ENCODE data around the gene ATP11B. TPM values are rescaled to one million over a fixed set of nuclear protein-coding genes. Genes with fewer than 3 reads are reported as not detected.

ATP11B gene
- total RNA-seq (2014; rRNA removed; shearing (Covaris generic)) (24.7 and 30.6 TPM in 2 replicates), polyA plus RNA-seq (2016; fragmentation: Nextera tagmentation; extraction: Ambion mirVana) (5.8 and 6.0 TPM in 2 replicates)
- long read RNA-seq: 0 reads

DNA sequence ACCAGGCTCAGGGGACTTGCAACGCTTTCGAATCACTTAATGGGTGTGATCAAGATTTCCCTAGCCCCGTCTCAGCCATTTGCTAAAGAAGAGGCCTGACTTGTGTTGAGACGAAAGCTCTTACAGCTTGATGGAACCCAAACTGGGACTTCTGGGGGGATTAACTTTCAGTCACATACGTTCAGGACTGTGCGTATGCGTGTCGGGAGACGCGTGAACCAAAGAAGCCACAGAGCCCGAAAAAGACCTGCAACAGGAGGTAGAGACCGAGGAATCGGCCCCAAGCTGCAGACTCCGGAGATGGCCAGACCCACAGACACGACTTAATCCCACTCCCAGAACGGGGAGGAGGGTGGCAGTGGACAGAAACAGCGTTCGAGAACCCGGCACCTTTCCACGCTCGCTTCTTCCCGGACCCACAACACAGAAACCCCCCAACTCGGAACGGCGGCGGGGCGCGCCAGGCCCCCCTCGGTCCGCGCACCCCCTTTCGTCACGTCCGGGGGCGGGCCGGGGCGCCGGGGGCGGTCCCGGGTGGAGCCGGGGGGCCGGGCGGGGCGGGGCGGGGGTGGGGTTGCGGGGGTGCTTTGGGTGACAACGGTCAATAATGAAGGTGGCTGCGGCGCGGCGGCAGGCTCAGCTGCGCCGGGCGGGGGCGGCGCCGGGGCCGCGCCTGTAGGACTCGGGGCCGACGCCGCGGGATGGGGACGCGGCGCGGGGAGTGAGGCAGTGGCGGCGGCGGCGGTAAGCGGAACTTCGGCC is at the start of gene ATP11B:
TSS of gene ATP11B (plus strand) at position 604 of the 762 bp plus-strand sequence. CDS start 256 bp downstream, outside the sequence.
- Histone ChIP-seq H3K27me3 (ENCODE audit: insufficient read depth) (peaks cover 17% of the 10 kb centered on the region), H3K4me1 (ENCODE audit: insufficient read depth) (peaks cover 8% of the 10 kb centered on the region), H3K4me2 (peak within 1 kb of the TSS; percentile 95), H3K9me2 (ENCODE audit: insufficient read depth) (no peaks in the 10 kb centered on the region), H4K20me1 (replicated peaks; ENCODE audit: insufficient read depth) (no peaks in the 10 kb centered on the region), H3K36me3 (ENCODE audit: insufficient read depth) (no peaks in the 10 kb centered on the region), H2AFZ (peak within 1 kb of the TSS; percentile 98), H3K4me3 (peak within 1 kb of the TSS; percentile 93), H3K79me2 (replicated peaks; ENCODE audit: insufficient read depth) (peaks cover 18% of the 10 kb centered on the region), H3F3A (replicated peaks; ENCODE audit: low read depth) (no peaks in the 10 kb centered on the region), H3K27ac (ENCODE audit: low read depth) (peak within 1 kb of the TSS; percentile 33; the same call in 1 of the 2 replicates)
- Mint-ChIP-seq H3K4me1 (peaks cover 13% of the 10 kb centered on the region), H3K27ac (peak within 1 kb of the TSS; percentile 87), H3K27me3 (ENCODE audit: insufficient read depth, low read depth, poor library complexity) (peaks cover 11% of the 10 kb centered on the region), H3K9me3 (no peaks in the 10 kb centered on the region), H3K36me3 (ENCODE audit: low read depth) (no peaks in the 10 kb centered on the region), H3K4me3 (peak within 1 kb of the TSS; percentile 96)
- ATAC-seq (peak; percentile 74), DNase-seq (ENCODE audit: low spot score) (peak; percentile 72)
- TF ChIP-seq ZNF331 (CRISPR knock-in tag; IDR thresholded peaks at IDR 0.05; ENCODE audit: low read depth) (no peak), JUNB (IDR thresholded peaks at IDR 0.05; ENCODE audit: unreplicated experiment) (no peak), EZH2 (IDR thresholded peaks at IDR 0.05; ENCODE audit: low read depth, unreplicated experiment) (no peak), CREB1 (CRISPR knock-in tag; IDR thresholded peaks at IDR 0.05; ENCODE audit: low read depth) (peak; percentile 86), POLR2AphosphoS5 (IDR thresholded peaks at IDR 0.05; ENCODE audit: low read depth) (peak; percentile 94)
- TF ChIP-seq, protein P1, sequence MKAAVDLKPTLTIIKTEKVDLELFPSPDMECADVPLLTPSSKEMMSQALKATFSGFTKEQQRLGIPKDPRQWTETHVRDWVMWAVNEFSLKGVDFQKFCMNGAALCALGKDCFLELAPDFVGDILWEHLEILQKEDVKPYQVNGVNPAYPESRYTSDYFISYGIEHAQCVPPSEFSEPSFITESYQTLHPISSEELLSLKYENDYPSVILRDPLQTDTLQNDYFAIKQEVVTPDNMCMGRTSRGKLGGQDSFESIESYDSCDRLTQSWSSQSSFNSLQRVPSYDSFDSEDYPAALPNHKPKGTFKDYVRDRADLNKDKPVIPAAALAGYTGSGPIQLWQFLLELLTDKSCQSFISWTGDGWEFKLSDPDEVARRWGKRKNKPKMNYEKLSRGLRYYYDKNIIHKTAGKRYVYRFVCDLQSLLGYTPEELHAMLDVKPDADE (IDR thresholded peaks at IDR 0.05): no peak

DNA sequence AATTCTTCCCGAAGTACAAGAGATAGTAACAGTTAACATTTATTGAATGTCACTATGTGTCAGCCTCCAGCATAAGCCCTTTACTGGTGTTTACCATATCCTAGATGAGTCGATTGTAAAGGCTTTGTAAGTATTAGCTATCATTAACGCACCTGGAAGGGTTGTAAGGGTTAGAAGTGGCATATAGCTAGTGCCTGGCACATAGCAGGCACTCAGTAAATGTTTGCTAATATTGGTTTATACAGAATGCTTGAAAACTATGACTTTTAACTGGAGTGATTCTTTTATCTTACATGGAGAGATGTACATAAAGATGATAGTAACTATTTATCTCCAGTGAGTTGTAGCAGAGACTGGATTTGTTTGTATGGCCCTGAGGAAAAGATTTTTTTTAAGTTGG is 46.3 kb upstream of the ATP11B start:
- H3K79me2 ChIP-seq (replicated peaks; ENCODE audit: insufficient read depth): no peaks in the 10 kb centered on the region
- H3F3A ChIP-seq (replicated peaks; ENCODE audit: low read depth): no peaks in the 10 kb centered on the region
- H3K36me3 Mint-ChIP-seq (ENCODE audit: low read depth): no peaks in the 10 kb centered on the region

More for the DNA sequence above, 46.3 kb upstream of the ATP11B start:
- Mint-ChIP-seq H3K27me3 (ENCODE audit: insufficient read depth, low read depth, poor library complexity) (peaks cover 2% of the 10 kb centered on the region), H3K4me3 (no peak overlapping the region), H3K27ac (no peak overlapping the region; the same call in 1 of the 2 replicates), H3K4me1 (no peaks in the 10 kb centered on the region), H3K9me3 (no peaks in the 10 kb centered on the region)
- no peaks in the 10 kb centered on the region for H3K4me1 ChIP-seq (ENCODE audit: insufficient read depth)
- peak; percentile 12 for DNase-seq (ENCODE audit: low spot score)
- ATAC-seq: no peak
- no peak overlapping the region for H3K4me3 ChIP-seq
- H3K27me3 ChIP-seq (ENCODE audit: insufficient read depth): no peaks in the 10 kb centered on the region
- no peaks in the 10 kb centered on the region for H3K9me2 ChIP-seq (ENCODE audit: insufficient read depth)
- no peaks in the 10 kb centered on the region for H3K36me3 ChIP-seq (ENCODE audit: insufficient read depth)
- no peaks in the 10 kb centered on the region for H4K20me1 ChIP-seq (replicated peaks; ENCODE audit: insufficient read depth)
- TF ChIP-seq, protein P1 (IDR thresholded peaks at IDR 0.05): no peak
- no peak for TF ChIP-seq EZH2phosphoT487 (IDR thresholded peaks at IDR 0.05; ENCODE audit: unreplicated experiment)
- H2AFZ ChIP-seq: no peak overlapping the region
- no peak overlapping the region for H3K4me2 ChIP-seq
- H3K27ac ChIP-seq (ENCODE audit: low read depth): no peak overlapping the region
